GM12872 (cell line): ENCODE data around the gene NAA40.

Experiments used
- TF ChIP-seq, protein P1 (sequence below): IDR thresholded peaks from 3 replicates; pipeline ENCODE4 v1.5.1; 2011; ENCODE audit warnings: low read depth, mild to moderate bottlenecking, low read length, moderate library complexity; ENCODE audit not compliant: insufficient read depth

NAA40 gene

DNA sequence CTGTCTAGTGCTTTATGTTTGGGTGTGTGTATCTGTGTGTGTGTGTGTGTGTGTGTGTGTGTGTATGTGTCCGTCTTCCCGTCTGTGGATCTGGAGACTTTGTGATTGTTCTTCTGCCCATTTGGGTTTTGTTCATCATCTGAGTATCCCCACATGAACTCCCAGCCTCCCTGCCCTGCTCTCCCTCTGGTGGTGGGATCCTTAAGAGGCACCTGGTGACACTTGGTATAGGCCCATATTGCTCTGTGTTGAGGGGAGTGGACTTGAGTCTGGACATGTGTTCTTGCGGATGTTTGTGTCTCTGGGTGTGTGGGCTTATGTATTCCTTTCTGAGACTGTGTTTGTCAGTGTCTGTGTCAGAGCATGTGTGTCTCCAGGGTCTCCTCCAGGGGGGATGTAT is 37.1 kb upstream of the NAA40 start:
- TF ChIP-seq, protein P1, sequence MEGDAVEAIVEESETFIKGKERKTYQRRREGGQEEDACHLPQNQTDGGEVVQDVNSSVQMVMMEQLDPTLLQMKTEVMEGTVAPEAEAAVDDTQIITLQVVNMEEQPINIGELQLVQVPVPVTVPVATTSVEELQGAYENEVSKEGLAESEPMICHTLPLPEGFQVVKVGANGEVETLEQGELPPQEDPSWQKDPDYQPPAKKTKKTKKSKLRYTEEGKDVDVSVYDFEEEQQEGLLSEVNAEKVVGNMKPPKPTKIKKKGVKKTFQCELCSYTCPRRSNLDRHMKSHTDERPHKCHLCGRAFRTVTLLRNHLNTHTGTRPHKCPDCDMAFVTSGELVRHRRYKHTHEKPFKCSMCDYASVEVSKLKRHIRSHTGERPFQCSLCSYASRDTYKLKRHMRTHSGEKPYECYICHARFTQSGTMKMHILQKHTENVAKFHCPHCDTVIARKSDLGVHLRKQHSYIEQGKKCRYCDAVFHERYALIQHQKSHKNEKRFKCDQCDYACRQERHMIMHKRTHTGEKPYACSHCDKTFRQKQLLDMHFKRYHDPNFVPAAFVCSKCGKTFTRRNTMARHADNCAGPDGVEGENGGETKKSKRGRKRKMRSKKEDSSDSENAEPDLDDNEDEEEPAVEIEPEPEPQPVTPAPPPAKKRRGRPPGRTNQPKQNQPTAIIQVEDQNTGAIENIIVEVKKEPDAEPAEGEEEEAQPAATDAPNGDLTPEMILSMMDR = peak; percentile 39; the same call in 2 of the 3 replicates

DNA sequence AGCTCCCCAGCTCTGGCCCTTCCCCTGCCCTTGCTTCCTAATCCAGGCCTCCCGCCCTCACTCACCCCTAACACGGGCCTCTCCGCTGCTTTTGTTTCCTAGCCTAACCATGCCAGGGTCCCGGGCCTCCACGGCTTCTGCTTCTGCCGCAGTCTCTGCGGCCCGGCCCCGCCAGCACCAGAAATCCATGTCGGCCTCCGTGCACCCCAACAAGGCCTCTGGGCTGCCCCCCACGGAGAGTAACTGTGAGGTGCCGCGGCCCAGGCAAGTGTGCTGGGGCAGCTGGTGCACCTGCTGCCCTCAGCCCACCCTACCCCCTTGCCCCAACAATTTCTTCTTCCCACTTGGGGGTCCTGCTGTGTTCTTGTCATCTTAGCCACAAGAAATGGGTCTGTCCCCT is 34.9 kb upstream of the NAA40 start:
- TF ChIP-seq, protein P1 = no peak

DNA sequence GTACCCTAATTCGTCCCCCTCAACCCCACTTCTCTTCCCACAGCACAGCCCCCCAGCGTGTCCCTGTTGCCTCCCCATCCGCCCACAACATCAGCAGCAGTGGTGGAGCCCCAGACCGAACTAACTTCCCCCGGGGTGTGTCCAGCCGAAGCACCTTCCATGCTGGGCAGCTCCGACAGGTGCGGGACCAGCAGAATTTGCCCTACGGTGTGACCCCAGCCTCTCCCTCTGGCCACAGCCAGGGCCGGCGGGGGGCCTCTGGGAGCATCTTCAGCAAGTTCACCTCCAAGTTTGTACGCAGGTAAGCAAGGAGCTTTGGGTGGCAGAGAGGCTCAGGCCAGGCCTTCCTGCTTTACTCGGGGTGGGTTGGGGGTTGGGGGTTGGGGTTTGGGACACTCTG is 34.1 kb upstream of the NAA40 start:
- TF ChIP-seq, protein P1 = no peak

DNA sequence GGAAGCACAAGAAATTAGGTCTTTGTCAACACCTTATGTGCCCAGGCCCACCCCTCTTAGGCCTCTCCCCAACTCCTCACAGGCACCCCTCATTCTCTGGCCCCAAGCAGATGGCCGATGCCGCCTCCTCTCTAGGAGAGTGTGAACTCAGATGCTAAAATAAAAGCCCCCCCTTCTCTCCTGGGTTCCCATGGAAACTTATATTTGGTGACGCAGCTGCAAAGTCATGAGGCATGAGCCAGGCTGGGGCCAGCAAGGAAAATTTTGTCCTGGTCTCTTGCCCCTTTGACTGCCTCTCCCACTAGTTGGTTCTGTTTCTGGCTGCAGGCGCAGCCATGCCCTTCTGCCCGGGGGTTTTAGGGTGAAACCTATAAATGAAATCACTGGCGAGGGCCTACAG is 33.6 kb upstream of the NAA40 start:
- TF ChIP-seq, protein P1 = no peak

DNA sequence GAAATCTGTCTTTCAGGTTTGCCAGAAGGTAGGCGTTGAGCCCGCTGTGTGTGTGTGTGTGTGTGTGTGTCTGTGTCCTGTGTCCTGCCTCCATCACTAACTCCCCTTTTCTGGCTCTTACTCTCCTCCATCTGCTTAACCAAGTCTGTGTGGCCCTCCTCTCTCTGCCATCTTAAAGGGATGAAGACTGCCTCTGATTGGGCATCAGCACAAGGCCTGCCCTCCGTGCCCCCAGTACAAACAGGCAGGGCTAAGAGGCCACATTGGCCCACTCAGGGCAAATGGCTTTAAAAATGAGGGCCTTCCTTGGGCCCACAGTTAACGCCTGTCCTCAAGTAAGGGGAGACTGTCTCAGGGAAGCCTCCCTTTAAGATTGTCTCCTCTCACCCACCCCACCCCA is 32.7 kb upstream of the NAA40 start:
- TF ChIP-seq, protein P1 = no peak

DNA sequence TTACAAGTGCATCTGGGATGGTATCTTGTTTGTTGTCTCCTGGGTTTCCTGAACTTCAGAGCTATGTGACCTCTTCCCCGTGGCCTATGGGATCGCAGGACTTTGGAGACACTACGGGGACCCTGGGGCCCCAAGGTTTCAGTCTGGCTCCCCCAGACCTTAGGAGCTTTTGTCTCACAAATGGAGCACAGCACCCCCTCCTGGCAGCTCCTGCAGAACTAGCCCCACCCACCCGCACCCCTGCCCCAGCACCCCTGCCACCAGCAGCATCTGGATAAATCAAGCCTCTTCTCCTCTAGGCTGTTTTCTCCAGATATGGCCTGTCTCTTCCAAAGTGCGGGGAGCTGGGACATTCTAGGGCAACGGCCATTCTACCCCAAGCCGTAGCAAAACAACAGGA is 32.2 kb upstream of the NAA40 start:
- TF ChIP-seq, protein P1 = peak; percentile 47

DNA sequence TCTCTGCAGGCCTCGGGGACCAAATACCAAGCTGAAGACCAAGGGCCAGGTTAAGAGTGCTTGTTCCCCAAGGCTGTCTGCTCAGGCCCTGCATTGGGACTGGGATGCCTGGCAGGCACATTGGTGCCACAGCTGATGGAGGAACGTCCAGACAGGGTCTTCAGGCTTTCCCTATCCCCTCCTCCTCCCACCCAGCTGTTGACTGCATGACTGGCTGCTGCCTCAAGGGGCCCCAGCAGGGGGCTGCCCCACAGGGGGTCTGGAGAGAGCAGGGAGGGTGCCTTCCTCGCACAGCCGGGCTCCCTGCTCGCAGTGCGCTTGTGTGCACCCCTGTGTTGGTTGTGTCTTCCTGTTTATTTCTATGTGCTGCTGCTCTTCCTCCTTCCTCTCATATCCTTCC is 31.7 kb upstream of the NAA40 start:
- TF ChIP-seq, protein P1 = no peak
